Nephron (organoid): ENCODE data around the gene RSBN1.

Experiments used
- H3K27ac Mint-ChIP-seq, 3 experiments: 2 replicates each; pipeline ENCODE4 v1.8.0; 2020; ENCODE audit warnings: mixed read lengths in 3 of 3, mild to moderate bottlenecking in 2 of 3, moderate library complexity in 1 of 3
- H3K27me3 Mint-ChIP-seq: 2 replicates; pipeline ENCODE4 v1.8.0; 2021; ENCODE audit warnings: low read depth, mild to moderate bottlenecking, moderate library complexity, mixed read lengths
- H3K36me3 Mint-ChIP-seq: 2 replicates; pipeline ENCODE4 v1.8.0; 2020; ENCODE audit warnings: low read depth, mixed read lengths
- H3K4me1 Mint-ChIP-seq: 2 replicates; pipeline ENCODE4 v1.8.0; 2020; ENCODE audit warnings: mixed read lengths
- H3K4me3 Mint-ChIP-seq, 3 experiments: 2 replicates each; pipeline ENCODE4 v1.8.0; 2020; ENCODE audit warnings: mild to moderate bottlenecking in 3 of 3, mixed read lengths in 3 of 3, moderate library complexity in 2 of 3
- H3K9me3 Mint-ChIP-seq: 2 replicates; pipeline ENCODE4 v1.8.0; 2020; ENCODE audit warnings: mixed read lengths
- TF ChIP-seq, protein P1 (sequence below), 3 experiments: fragments of 200-600 bp; sonication (generic); IDR thresholded peaks; one replicate each; pipeline ENCODE4 v1.5.0; 2021; ENCODE audit warnings: antibody characterized with exemption in 3 of 3; ENCODE audit not compliant: unreplicated experiment in 3 of 3

RSBN1 gene

DNA sequence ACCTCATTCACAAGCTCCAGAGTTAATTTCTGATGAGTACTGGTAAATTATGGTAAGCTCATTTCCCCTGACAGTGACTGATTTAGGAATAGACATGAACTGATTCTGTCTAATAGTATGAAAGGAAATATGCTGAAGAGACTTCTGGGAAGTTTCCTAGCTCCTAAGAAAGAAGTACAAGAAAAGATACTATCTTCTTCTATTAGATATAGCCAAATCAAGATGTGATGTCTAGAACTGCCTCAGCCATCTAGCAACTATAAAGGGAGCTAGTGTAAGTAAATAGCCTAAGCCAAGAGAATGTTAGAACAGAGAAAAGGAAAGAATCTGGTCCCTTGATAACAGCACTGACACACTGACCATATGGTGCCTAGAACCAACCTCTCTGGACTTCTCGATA, 42.2 kb downstream of the RSBN1 start:
- Mint-ChIP-seq H3K4me1 (no peaks in the 10 kb centered on the region), H3K36me3 (peaks cover 36% of the 10 kb centered on the region), H3K9me3 (no peaks in the 10 kb centered on the region), H3K27ac (no peak overlapping the region), H3K4me3 (no peak overlapping the region), H3K27me3 (no peaks in the 10 kb centered on the region)
- TF ChIP-seq, protein P1, sequence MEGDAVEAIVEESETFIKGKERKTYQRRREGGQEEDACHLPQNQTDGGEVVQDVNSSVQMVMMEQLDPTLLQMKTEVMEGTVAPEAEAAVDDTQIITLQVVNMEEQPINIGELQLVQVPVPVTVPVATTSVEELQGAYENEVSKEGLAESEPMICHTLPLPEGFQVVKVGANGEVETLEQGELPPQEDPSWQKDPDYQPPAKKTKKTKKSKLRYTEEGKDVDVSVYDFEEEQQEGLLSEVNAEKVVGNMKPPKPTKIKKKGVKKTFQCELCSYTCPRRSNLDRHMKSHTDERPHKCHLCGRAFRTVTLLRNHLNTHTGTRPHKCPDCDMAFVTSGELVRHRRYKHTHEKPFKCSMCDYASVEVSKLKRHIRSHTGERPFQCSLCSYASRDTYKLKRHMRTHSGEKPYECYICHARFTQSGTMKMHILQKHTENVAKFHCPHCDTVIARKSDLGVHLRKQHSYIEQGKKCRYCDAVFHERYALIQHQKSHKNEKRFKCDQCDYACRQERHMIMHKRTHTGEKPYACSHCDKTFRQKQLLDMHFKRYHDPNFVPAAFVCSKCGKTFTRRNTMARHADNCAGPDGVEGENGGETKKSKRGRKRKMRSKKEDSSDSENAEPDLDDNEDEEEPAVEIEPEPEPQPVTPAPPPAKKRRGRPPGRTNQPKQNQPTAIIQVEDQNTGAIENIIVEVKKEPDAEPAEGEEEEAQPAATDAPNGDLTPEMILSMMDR (IDR thresholded peaks at IDR 0.05; ENCODE audit: unreplicated experiment in 3 of 3) = no peak

- Mint-ChIP-seq H3K4me1 (no peaks in the 10 kb centered on the region), H3K36me3 (peaks cover 40% of the 10 kb centered on the region), H3K4me3 (no peak overlapping the region), H3K27ac (no peak overlapping the region), H3K9me3 (no peaks in the 10 kb centered on the region), H3K27me3 (no peaks in the 10 kb centered on the region)
- TF ChIP-seq, protein P1 (IDR thresholded peaks at IDR 0.05; ENCODE audit: unreplicated experiment in 3 of 3) = no peak
These were observed 42.7 kb downstream of the RSBN1 start for GRCh38 chr1:113769601-113769970.

DNA sequence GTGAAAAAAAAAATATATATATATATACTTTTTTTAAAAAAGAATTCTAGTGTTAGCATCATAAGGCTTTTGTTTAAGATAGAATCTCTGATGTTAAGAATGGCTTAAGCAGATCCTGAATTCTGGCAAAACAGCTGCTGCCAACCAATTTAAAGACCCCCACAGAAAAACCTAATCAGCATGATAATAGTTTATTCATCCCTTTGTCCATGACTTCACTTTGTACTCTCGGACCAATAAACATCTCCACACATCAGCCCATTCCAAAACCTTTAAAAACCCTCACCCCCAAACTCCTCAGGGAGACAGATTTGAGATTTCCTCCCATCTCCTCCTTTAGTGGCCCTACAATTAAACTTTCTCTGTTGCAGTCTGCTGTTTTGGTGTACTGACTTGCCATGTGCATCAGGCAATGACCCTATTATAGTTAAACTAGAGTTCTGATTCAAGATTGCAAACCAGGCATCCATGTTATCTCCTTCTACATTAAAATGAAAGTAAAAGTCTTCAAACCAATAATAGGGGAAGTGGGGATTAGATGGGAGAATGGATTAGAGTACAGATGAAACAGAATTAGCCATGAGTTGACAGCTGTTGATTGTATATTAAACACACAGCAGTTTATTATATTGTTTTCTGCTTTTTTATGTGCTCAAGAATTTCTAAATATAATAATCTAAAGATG, 43.2 kb downstream of the RSBN1 start:
- Mint-ChIP-seq H3K27ac (no peak overlapping the region), H3K4me3 (no peak overlapping the region), H3K9me3 (no peaks in the 10 kb centered on the region), H3K4me1 (peaks cover 2% of the 10 kb centered on the region), H3K36me3 (peaks cover 43% of the 10 kb centered on the region), H3K27me3 (no peaks in the 10 kb centered on the region)
- TF ChIP-seq, protein P1 (IDR thresholded peaks at IDR 0.05; ENCODE audit: unreplicated experiment in 3 of 3) = no peak

DNA sequence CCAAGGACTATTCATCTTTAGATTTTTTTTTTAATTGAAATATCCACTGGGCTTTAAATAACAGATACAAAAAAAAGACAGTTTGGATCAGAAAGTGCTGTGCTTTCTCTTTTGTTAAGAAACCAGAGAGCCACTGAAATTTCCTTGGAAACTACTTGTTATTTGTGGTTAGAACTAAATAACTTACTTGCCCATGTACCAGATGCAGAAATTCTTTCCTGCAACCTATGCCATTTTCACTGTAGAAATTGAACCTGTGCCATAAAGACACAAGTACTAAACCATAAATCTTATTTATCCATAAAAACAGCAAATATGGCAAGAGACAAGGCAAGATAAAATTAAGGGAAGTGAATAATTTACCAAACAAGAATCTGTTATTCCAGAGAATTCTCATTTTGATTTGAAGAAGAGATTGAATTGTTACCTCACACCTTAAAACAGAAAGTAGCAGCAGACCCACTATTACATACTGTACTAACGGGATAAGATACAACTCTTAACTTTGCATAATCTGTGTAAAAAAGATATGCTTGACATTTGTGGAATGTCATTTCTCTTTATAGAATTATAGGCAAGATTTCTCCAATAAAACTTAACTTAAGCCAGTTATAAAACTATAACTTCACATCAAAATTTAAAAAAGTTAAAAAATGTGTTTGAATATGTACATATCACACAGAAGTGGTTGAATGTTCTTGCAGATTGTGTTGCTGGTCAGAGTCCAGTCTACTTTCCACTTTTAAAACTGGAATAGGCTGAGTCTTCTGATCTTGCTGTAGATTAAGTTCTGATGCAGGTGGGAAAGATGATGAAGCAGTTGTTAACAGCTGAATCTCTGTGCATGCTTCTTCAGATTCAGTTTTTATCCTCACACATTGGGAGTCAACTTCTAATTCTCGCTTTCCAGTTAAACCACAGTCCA, 46.7 kb downstream of the RSBN1 start:
- TF ChIP-seq, protein P1 (IDR thresholded peaks at IDR 0.05; ENCODE audit: unreplicated experiment in 3 of 3) = no peak
- H3K27me3 Mint-ChIP-seq = no peaks in the 10 kb centered on the region
- no peak overlapping the region for H3K4me3 Mint-ChIP-seq
- no peak overlapping the region for H3K27ac Mint-ChIP-seq
- H3K4me1 Mint-ChIP-seq = peaks cover 15% of the 10 kb centered on the region
- H3K36me3 Mint-ChIP-seq = peaks cover 46% of the 10 kb centered on the region
- no peaks in the 10 kb centered on the region for H3K9me3 Mint-ChIP-seq

GRCh38 chr1:113763661-113764060, 48.6 kb downstream of the RSBN1 start:
- H3K27me3 Mint-ChIP-seq = no peaks in the 10 kb centered on the region
- H3K4me1 Mint-ChIP-seq = peaks cover 21% of the 10 kb centered on the region
- H3K36me3 Mint-ChIP-seq = peaks cover 42% of the 10 kb centered on the region
- H3K9me3 Mint-ChIP-seq = no peaks in the 10 kb centered on the region
- TF ChIP-seq, protein P1 (IDR thresholded peaks at IDR 0.05; ENCODE audit: unreplicated experiment in 3 of 3) = no peak
- H3K27ac Mint-ChIP-seq = peak overlapping the region in 1 of 3 experiments; percentile 3
- no peak overlapping the region for H3K4me3 Mint-ChIP-seq
